ENCODE results near the gene TULP1.
"Not testable (repeated sequence)": the region's sequence is repeated elsewhere in the genome, so short reads cannot be mapped to it uniquely, and the experiment has no call there.

TULP1 gene

GRCh38 chr6:35516712-35517111 lies 4.0 kb upstream of the TULP1 start:
- Histone ChIP-seq H3K27me3 (ENCODE audit: insufficient read depth, low read length, poor library complexity) (peaks cover 7% of the 10 kb centered on the region), H3K27ac (ENCODE audit: low read length) (no peak overlapping the region), H2AFZ (ENCODE audit: low read depth, low read length) (no peak overlapping the region), H3K9me3 (ENCODE audit: insufficient read depth, low read length, severe bottlenecking) (no peaks in the 10 kb centered on the region), H3K9ac (ENCODE audit: low read depth, low read length) (no peak overlapping the region), H4K20me1 (ENCODE audit: insufficient read depth, low read length) (no peaks in the 10 kb centered on the region), H3K4me1 (ENCODE audit: insufficient read depth, low read length) (no peaks in the 10 kb centered on the region), H3K36me3 (ENCODE audit: insufficient read depth, low read length) (no peaks in the 10 kb centered on the region), H3K4me2 (ENCODE audit: insufficient read depth, low read length) (no peak overlapping the region), H3K79me2 (ENCODE audit: insufficient read depth, low read length) (no peaks in the 10 kb centered on the region), H3K4me3 (ENCODE audit: low read depth in 1 of 2, low read length in 2 of 2) (no peak overlapping the region)
- no peak for DNase-seq
- TF ChIP-seq CTCF (IDR thresholded peaks at IDR 0.05; ENCODE audit: borderline replicate concordance, extremely low read depth, low read length, poor library complexity, severe bottlenecking) (no peak), EZH2 (IDR thresholded peaks at IDR 0.05; ENCODE audit: borderline replicate concordance, low read depth, low read length, severe bottlenecking) (no peak)
- no peak for ATAC-seq (ENCODE audit: insufficient read depth, low read depth)

GRCh38 chr6:35515939-35516338 lies 3.2 kb upstream of the TULP1 start:
- not testable (repeated sequence) for H3K36me3 ChIP-seq (ENCODE audit: insufficient read depth, low read length); ATAC-seq (ENCODE audit: insufficient read depth, low read depth)

GRCh38 chr6:35514587-35514986 lies 1.9 kb upstream of the TULP1 start:
- Histone ChIP-seq H3K79me2 (ENCODE audit: insufficient read depth, low read length) (no peaks in the 10 kb centered on the region), H3K36me3 (ENCODE audit: insufficient read depth, low read length) (no peaks in the 10 kb centered on the region), H3K4me3 (ENCODE audit: low read depth in 1 of 2, low read length in 2 of 2) (no peak overlapping the region), H3K27me3 (ENCODE audit: insufficient read depth, low read length, poor library complexity) (no peaks in the 10 kb centered on the region), H3K27ac (ENCODE audit: low read length) (no peak overlapping the region), H3K9ac (ENCODE audit: low read depth, low read length) (no peak overlapping the region), H3K9me3 (ENCODE audit: insufficient read depth, low read length, severe bottlenecking) (no peaks in the 10 kb centered on the region), H2AFZ (ENCODE audit: low read depth, low read length) (no peak overlapping the region), H3K4me2 (ENCODE audit: insufficient read depth, low read length) (no peak overlapping the region), H3K4me1 (ENCODE audit: insufficient read depth, low read length) (no peaks in the 10 kb centered on the region), H4K20me1 (ENCODE audit: insufficient read depth, low read length) (no peaks in the 10 kb centered on the region)
- ATAC-seq (ENCODE audit: insufficient read depth, low read depth) (no peak), DNase-seq (no peak)
- TF ChIP-seq CTCF (IDR thresholded peaks at IDR 0.05; ENCODE audit: borderline replicate concordance, extremely low read depth, low read length, poor library complexity, severe bottlenecking): no peak
- no peak for TF ChIP-seq EZH2 (IDR thresholded peaks at IDR 0.05; ENCODE audit: borderline replicate concordance, low read depth, low read length, severe bottlenecking)

More at GRCh38 chr6:35515939-35516338, 3.2 kb upstream of the TULP1 start:
- not testable (repeated sequence) for H3K27ac ChIP-seq (ENCODE audit: low read length); H3K4me3 ChIP-seq (ENCODE audit: low read depth in 1 of 2, low read length in 2 of 2); H4K20me1 ChIP-seq (ENCODE audit: insufficient read depth, low read length); H3K79me2 ChIP-seq (ENCODE audit: insufficient read depth, low read length); H3K27me3 ChIP-seq (ENCODE audit: insufficient read depth, low read length, poor library complexity); H3K4me1 ChIP-seq (ENCODE audit: insufficient read depth, low read length); H3K9ac ChIP-seq (ENCODE audit: low read depth, low read length); DNase-seq; H2AFZ ChIP-seq (ENCODE audit: low read depth, low read length); H3K9me3 ChIP-seq (ENCODE audit: insufficient read depth, low read length, severe bottlenecking); H3K4me2 ChIP-seq (ENCODE audit: insufficient read depth, low read length)

- no peaks in the 10 kb centered on the region for H3K4me1 ChIP-seq (ENCODE audit: insufficient read depth, low read length)
- no peaks in the 10 kb centered on the region for H4K20me1 ChIP-seq (ENCODE audit: insufficient read depth, low read length)
- H3K9me3 ChIP-seq (ENCODE audit: insufficient read depth, low read length, severe bottlenecking): no peaks in the 10 kb centered on the region
- no peaks in the 10 kb centered on the region for H3K36me3 ChIP-seq (ENCODE audit: insufficient read depth, low read length)
- no peaks in the 10 kb centered on the region for H3K79me2 ChIP-seq (ENCODE audit: insufficient read depth, low read length)
- no peak overlapping the region for H3K27ac ChIP-seq (ENCODE audit: low read length)
- H2AFZ ChIP-seq (ENCODE audit: low read depth, low read length): no peak overlapping the region
- no peak for TF ChIP-seq CTCF (IDR thresholded peaks at IDR 0.05; ENCODE audit: borderline replicate concordance, extremely low read depth, low read length, poor library complexity, severe bottlenecking)
- TF ChIP-seq EZH2 (IDR thresholded peaks at IDR 0.05; ENCODE audit: borderline replicate concordance, low read depth, low read length, severe bottlenecking): no peak
- ATAC-seq (ENCODE audit: insufficient read depth, low read depth) (no peak), DNase-seq (no peak)
- peaks cover 9% of the 10 kb centered on the region for H3K27me3 ChIP-seq (ENCODE audit: insufficient read depth, low read length, poor library complexity)
- no peak overlapping the region for H3K4me2 ChIP-seq (ENCODE audit: insufficient read depth, low read length)
- no peak overlapping the region for H3K9ac ChIP-seq (ENCODE audit: low read depth, low read length)
- H3K4me3 ChIP-seq (ENCODE audit: low read depth in 1 of 2, low read length in 2 of 2): no peak overlapping the region
These were observed 690 bp downstream of the TULP1 start for GRCh38 chr6:35512006-35512405.

All from DND-41 (cell line).